Ovary (tissue), 9 donors: ENCODE measurements around the gene SLC43A1. TPM values are rescaled to one million over a fixed set of nuclear protein-coding genes. Genes with fewer than 3 reads are reported as not detected.

ENCODE experiments used
- DNase-seq, 5 donors: peaks; one replicate each; pipeline ENCODE4 v3.0.0-alpha.2; 2019 to 2020
- H3K27ac ChIP-seq, 2 donors: fragments of 200-600 bp; one replicate each; pipeline versions ENCODE4 v1.5.1 to v1.8.0; 2019 to 2022
- H3K27me3 ChIP-seq: fragments of 200-600 bp; one replicate; pipeline ENCODE4 v1.8.0; 2022
- H3K36me3 ChIP-seq: fragments of 200-600 bp; sonication (generic); one replicate; pipeline ENCODE4 v1.5.1; 2019
- H3K4me1 ChIP-seq: one replicate; pipeline ENCODE4 v1.8.1; 2013; ENCODE audit warnings: mild to moderate bottlenecking, moderate library complexity; ENCODE audit not compliant: insufficient read depth
- H3K4me3 ChIP-seq: fragments of 200-600 bp; sonication (generic); one replicate; pipeline ENCODE4 v1.5.1; 2017
- H3K9me3 ChIP-seq, 2 donors: fragments of 200-600 bp in 1 of 2; sonication (generic) in 1 of 2; one replicate each; pipeline versions ENCODE4 v1.5.1 to v1.8.1; 2013 to 2019; ENCODE audit warnings: mild to moderate bottlenecking in 1 of 2, moderate library complexity in 1 of 2
- CTCF ChIP-seq, 3 donors: fragments of 450-650 bp in 2 of 3; fragments of 200-600 bp in 1 of 3; IDR thresholded peaks; one replicate each; pipeline versions ENCODE4 v1.5.1 to v1.8.0; 2016 to 2022; ENCODE audit warnings: antibody characterized with exemption in 3 of 3, mild to moderate bottlenecking in 1 of 3
- EP300 ChIP-seq: sonication (generic); formaldehyde crosslinking; IDR thresholded peaks from one replicate; pipeline ENCODE4 v1.6.1; 2017; ENCODE audit warnings: antibody characterized with exemption
- POLR2A ChIP-seq: fragments of 450-650 bp; IDR thresholded peaks from one replicate; pipeline ENCODE4 v1.6.1; 2017; ENCODE audit warnings: antibody characterized with exemption, mild to moderate bottlenecking, moderate library complexity
- WGBS, 3 donors: extraction: QIAGEN DNeasy Blood & Tissue Kit in 1 of 3; methylation state at CpG; one replicate each; pipeline versions ENCODE4 v1.1.5 to v1.1.7; 2013 to 2017; 5-methylcytosine and 5-hydroxymethylcytosine counted together
- intact Hi-C, 4 donors: fragments of 100-400 bp; cut with DNase I; formaldehyde crosslinking; loops; one replicate each; pipeline versions ENCODE4 v1.11.0 to v1.15.1; 2022 to 2023
- polyA plus RNA-seq, 2 donors: library from polyadenylated mRNA; stranded (reverse); fragments of 200-250 nt in 1 of 2; fragments of 350-450 nt in 1 of 2; fragmentation: Illumina TruSeq in 1 of 2; extraction: RNeasy Lipid Tissue Mini Kit (QIAGEN cat#74804) in 1 of 2; gene quantifications; one replicate each; pipeline ENCODE4 v1.2.3, GENCODE V29; 2013 to 2014
- total RNA-seq, 7 donors: library from RNA; depleted of rRNA in 2 of 7; stranded (reverse); fragments of >200 nt in 2 of 7; fragmentation: NEBNext Ultra II Directional in 3 of 7; extraction: Animal tissue kit (Norgen Biotek cat#: 25700) in 3 of 7; gene quantifications; one replicate each; pipeline versions ENCODE4 v1.1.0 to v1.2.4, GENCODE V29; 2016 to 2023
- donor health status: DM: no; HTN: no; CAD: no; lungs with moderate emphysema.
- donor health status: DM: no; HTN: no; CAD: no.
- donor health status: Bipolar disorder and iron deficiency.
- donor health status: DM: yes; HTN: yes; CAD: no.
- donor health status: DM: no; HTN: no; CAD: no.
- donor health status: DM: yes; HTN: yes; CAD: no.

SLC43A1 gene
- total and polyA plus RNA-seq, 9 donors, result 11.5 to 30.4 (median 18.6) TPM

GRCh38 chr11:57547854-57548377 is 32.4 kb upstream of the SLC43A1 start:
- no peak overlapping the region for H3K4me3 ChIP-seq
- H3K9me3 ChIP-seq, result no peaks in the 10 kb centered on the region
- peaks cover 9% of the 10 kb centered on the region for H3K4me1 ChIP-seq
- intact Hi-C loops, result no loop called here
- WGBS, 3 donors, result 17 to 19% (median 18%) methylated on average over 6 of the region's 6 CpGs
- no peak for TF ChIP-seq POLR2A
- TF ChIP-seq CTCF (IDR thresholded peaks at IDR 0.05), result no peak
- TF ChIP-seq EP300, result no peak
- H3K27me3 ChIP-seq, result no peaks in the 10 kb centered on the region
- peak overlapping the region in 1 of 2 donors; percentile 45 for H3K27ac ChIP-seq
- no peaks in the 10 kb centered on the region for H3K36me3 ChIP-seq
- DNase-seq, result peak; percentile 50 to 66 (median 65)

- Histone ChIP-seq H3K27me3 (no peaks in the 10 kb centered on the region), H3K9me3 (no peaks in the 10 kb centered on the region), H3K36me3 (no peaks in the 10 kb centered on the region), H3K4me1 (peaks cover 9% of the 10 kb centered on the region), H3K27ac (peak overlapping the region in 1 of 2 donors; percentile 45), H3K4me3 (no peak overlapping the region)
- WGBS, 3 donors, result 58 to 63% (median 59%) methylated on average over 5 of the region's 5 CpGs
- TF ChIP-seq CTCF (IDR thresholded peaks at IDR 0.05) (no peak), EP300 (no peak), POLR2A (no peak)
- DNase-seq, result no peak
- intact Hi-C loops, result no loop called here
Measured at GRCh38 chr11:57546869-57547475, 31.5 kb upstream of the SLC43A1 start.

- Histone ChIP-seq H3K36me3 (no peaks in the 10 kb centered on the region), H3K4me1 (peaks cover 9% of the 10 kb centered on the region), H3K27ac (no peak overlapping the region), H3K4me3 (no peak overlapping the region), H3K27me3 (no peaks in the 10 kb centered on the region), H3K9me3 (no peaks in the 10 kb centered on the region)
- TF ChIP-seq EP300 (no peak), POLR2A (no peak), CTCF (IDR thresholded peaks at IDR 0.05) (no peak)
- intact Hi-C loops, result no loop called here
- 93 to 99% (median 98%) methylated on average over 7 of the region's 7 CpGs for WGBS, 3 donors
- no peak for DNase-seq
Measured at GRCh38 chr11:57546451-57546850, 30.9 kb upstream of the SLC43A1 start.

GRCh38 chr11:57545883-57546282 is 30.4 kb upstream of the SLC43A1 start:
- no peak for DNase-seq
- WGBS, 3 donors, result 84 to 91% (median 86%) methylated on average over 13 of the region's 13 CpGs
- H3K27ac ChIP-seq, result no peak overlapping the region
- peaks cover 9% of the 10 kb centered on the region for H3K4me1 ChIP-seq
- no peak overlapping the region for H3K4me3 ChIP-seq
- no peaks in the 10 kb centered on the region for H3K27me3 ChIP-seq
- no peaks in the 10 kb centered on the region for H3K9me3 ChIP-seq
- TF ChIP-seq CTCF (IDR thresholded peaks at IDR 0.05) (no peak), EP300 (no peak)
- no peaks in the 10 kb centered on the region for H3K36me3 ChIP-seq
- intact Hi-C loops, result no loop called here
